ENCODE data around the gene DOCK8. TPM values are rescaled to one million over a fixed set of nuclear protein-coding genes. Genes with fewer than 3 reads are reported as not detected.

DOCK8 gene
- total RNA-seq, 2 experiments from 2014 or later: 163 to 166 TPM

GRCh38 chr9:506281-506680 lies 291.6 kb downstream of the DOCK8 start:
- ChIA-PET CTCF (interaction anchor here (1.0 kb wide), 1 partner anchor 35 kb away, joined by 3 read pairs; no protein-coding TSS in a partner anchor), POLR2A (no interaction called here)
- no peak overlapping the region for H3K4me3 Mint-ChIP-seq
- intact Hi-C loops (cut with micrococcal nuclease): no loop called here
- peaks cover 12% of the 10 kb centered on the region for H3K4me1 Mint-ChIP-seq (ENCODE audit: low read depth)
- no peak for ATAC-seq
- TF ChIP-seq CTCF (IDR thresholded peaks at IDR 0.05): no peak
- no peaks in the 10 kb centered on the region for H3K36me3 Mint-ChIP-seq (ENCODE audit: low read depth)
- peaks cover 17% of the 10 kb centered on the region for H3K27me3 Mint-ChIP-seq
- no peaks in the 10 kb centered on the region for H3K9me3 Mint-ChIP-seq
- no peak for DNase-seq
- H3K27ac Mint-ChIP-seq: no peak overlapping the region

GRCh38 chr9:511861-512260 lies 297.2 kb downstream of the DOCK8 start:
- Mint-ChIP-seq H3K9me3 (peaks cover 4% of the 10 kb centered on the region), H3K4me1 (ENCODE audit: low read depth) (peaks cover 24% of the 10 kb centered on the region), H3K27ac (no peak overlapping the region), H3K27me3 (no peaks in the 10 kb centered on the region), H3K36me3 (ENCODE audit: low read depth) (peaks cover 4% of the 10 kb centered on the region), H3K4me3 (no peak overlapping the region)
- ATAC-seq (no peak), DNase-seq (no peak)
- TF ChIP-seq CTCF (IDR thresholded peaks at IDR 0.05): no peak
- POLR2A ChIA-PET: no interaction called here
- intact Hi-C loops (cut with micrococcal nuclease): no loop called here
- CTCF ChIA-PET: no interaction called here

GRCh38 chr9:512555-513272 lies 298.0 kb downstream of the DOCK8 start:
- no peak overlapping the region for H3K27ac Mint-ChIP-seq
- no peak for TF ChIP-seq CTCF (IDR thresholded peaks at IDR 0.05)
- H3K4me1 Mint-ChIP-seq (ENCODE audit: low read depth): peaks cover 24% of the 10 kb centered on the region
- ChIA-PET POLR2A (no interaction called here), CTCF (no interaction called here)
- no peak overlapping the region for H3K4me3 Mint-ChIP-seq
- H3K27me3 Mint-ChIP-seq: no peaks in the 10 kb centered on the region
- H3K9me3 Mint-ChIP-seq: peaks cover 4% of the 10 kb centered on the region
- ATAC-seq (no peak), DNase-seq (no peak)
- H3K36me3 Mint-ChIP-seq (ENCODE audit: low read depth): peaks cover 4% of the 10 kb centered on the region
- intact Hi-C loops (cut with micrococcal nuclease): no loop called here

Other genes with a start within 250 kb of the DOCK8 start
- 10 to 100 TPM; 18.0 to 20.3 TPM for gene WASHC1, start 185.4 kb upstream of the DOCK8 start, total RNA-seq
- gene FOXD4, start 96.4 kb upstream of the DOCK8 start, total RNA-seq: not detected
- gene ZNG1A, start 35.8 kb upstream of the DOCK8 start, total RNA-seq: 10 to 100 TPM; 44.5 to 47.4 TPM